HepG2 (cell line): ENCODE data around the gene DPYD.

ENCODE experiments used
- ETV5 ChIP-seq: IDR thresholded peaks from 2 replicates; pipeline ENCODE4 v1.6.1; 2018; ENCODE audit warnings: missing biosample characterization, missing genetic modification reagents, inconsistent platforms, borderline replicate concordance
- FOXP4 ChIP-seq: sonication (generic); formaldehyde crosslinking; IDR thresholded peaks from 2 replicates; pipeline ENCODE4 v1.4.0; 2020; ENCODE audit warnings: missing genetic modification reagents
- HNRNPUL1 ChIP-seq: fragments of 200-400 bp; formaldehyde crosslinking; IDR thresholded peaks from 2 replicates; pipeline ENCODE4 v1.6.1; 2017; ENCODE audit warnings: low read depth, mild to moderate bottlenecking, low read length, moderate library complexity
- IRF9 ChIP-seq: sonication (generic); formaldehyde crosslinking; IDR thresholded peaks from 2 replicates; pipeline ENCODE4 v1.8.0; 2022; ENCODE audit warnings: missing genetic modification reagents, mild to moderate bottlenecking, borderline replicate concordance
- MAX ChIP-seq: IDR thresholded peaks from 2 replicates; pipeline ENCODE4 v1.6.1; 2012; ENCODE audit warnings: inconsistent platforms
- NFIC ChIP-seq: IDR thresholded peaks from 2 replicates; pipeline ENCODE4 v1.6.1; 2012; ENCODE audit warnings: mild to moderate bottlenecking, low read length, inconsistent platforms
- NR2F1 ChIP-seq, 2 experiments: fragments of 450-650 bp in 1 of 2; formaldehyde crosslinking in 1 of 2; IDR thresholded peaks; 2 replicates each; pipeline versions ENCODE4 v1.5.0 to v1.6.1; 2016 to 2020; ENCODE audit warnings: mild to moderate bottlenecking in 1 of 2, missing compliant biosample characterization in 1 of 2, missing genetic modification reagents in 1 of 2, moderate library complexity in 1 of 2
- RAD21 ChIP-seq: fragments of 450-650 bp; formaldehyde crosslinking; IDR thresholded peaks from 2 replicates; pipeline ENCODE4 v1.5.0; 2020; ENCODE audit warnings: mild to moderate bottlenecking
- RNF219 ChIP-seq: sonication (generic); formaldehyde crosslinking; IDR thresholded peaks from 2 replicates; pipeline ENCODE4 v1.5.0; 2020; ENCODE audit warnings: mild to moderate bottlenecking, missing genetic modification reagents
- STAT6 ChIP-seq: sonication (generic); formaldehyde crosslinking; IDR thresholded peaks from 2 replicates; pipeline ENCODE4 v1.4.0; 2020; ENCODE audit warnings: missing genetic modification reagents, mild to moderate bottlenecking, borderline replicate concordance
- TFDP2 ChIP-seq: sonication (generic); formaldehyde crosslinking; IDR thresholded peaks from 2 replicates; pipeline ENCODE4 v1.4.0; 2020; ENCODE audit warnings: missing genetic modification reagents
- ZNF720 ChIP-seq: sonication (generic); formaldehyde crosslinking; IDR thresholded peaks from 2 replicates; pipeline ENCODE4 v1.4.0; 2020; ENCODE audit warnings: missing genetic modification reagents
- ZNF724P ChIP-seq: sonication (generic); formaldehyde crosslinking; IDR thresholded peaks from 2 replicates; pipeline ENCODE4 v1.8.0; 2022; ENCODE audit warnings: missing genetic modification reagents, borderline replicate concordance

- TF ChIP-seq ETV5 (no peak), ZNF724P (CRISPR knock-in tag) (no peak), RAD21 (CRISPR knock-in tag) (no peak), RNF219 (CRISPR knock-in tag) (no peak), STAT6 (CRISPR knock-in tag) (no peak), NR2F1 (CRISPR knock-in tag; IDR thresholded peaks at IDR 0.05) (no peak), MAX (no peak), TFDP2 (no peak), ZNF720 (CRISPR knock-in tag) (no peak), IRF9 (CRISPR knock-in tag) (no peak), HNRNPUL1 (no peak), NFIC (no peak), FOXP4 (CRISPR knock-in tag) (no peak)
These were observed 4.3 kb upstream of the DPYD start for GRCh38 chr1:97925151-97925550.
